K562 (cell line): ENCODE results near the gene KCNJ15. TPM values are rescaled to one million over a fixed set of nuclear protein-coding genes. Genes with fewer than 3 reads are reported as not detected.

Experiments used
- ATAC-seq: fragments of 200-7000 bp; cut with Tn5 transposase; 3 replicates; pipeline ENCODE4 v1.9.1; 2020; ENCODE audit warnings: moderate library complexity
- BruUV-seq: library from RNA; stranded (reverse); fragments of 400-500 nt; replicated peaks from 2 replicates; lab custom pipeline; 2021; lab: Mats Ljungman, UMichigan
- CTCF ChIA-PET: fragments of 300-600 bp; formaldehyde crosslinking; extraction: SDS; loops from one replicate; lab custom pipeline; 2021; ENCODE audit warnings: low intra/inter-chr PET ratio; lab: Yijun Ruan, JAX
- POLR2A ChIA-PET: fragments of 300-600, 350-650 bp; sonication (Branson Sonifier 250); formaldehyde crosslinking; extraction: SDS; loops from one replicate; lab custom pipeline; 2021; ENCODE audit warnings: antibody characterized with exemption, inconsistent platforms; lab: Yijun Ruan, JAX
- DNase-seq, 4 experiments: peaks; one replicate each; pipeline versions ENCODE4 v3.0.0 to v3.0.0-alpha.2; 2011 to 2018; ENCODE audit warnings: low spot score in 3 of 4, mixed read lengths in 3 of 4; ENCODE audit errors: extremely low read depth in 1 of 4
- FAIRE-seq: peaks from 2 replicates; lab custom pipeline; 2011; peaks lifted over from hg19 to GRCh38; lab: Jason Lieb, UNC
- H2AFZ ChIP-seq: 2 replicates; pipeline ENCODE4 v1.6.0; 2011; ENCODE audit warnings: low read depth, low read length, control low read depth, inconsistent platforms
- H3K27ac ChIP-seq: fragments of 200-600 bp; 3 replicates; pipeline ENCODE4 v1.8.0; 2011; ENCODE audit warnings: low read depth, mild to moderate bottlenecking, control low read depth, inconsistent platforms, low read length, moderate library complexity, mixed read lengths; ENCODE audit errors: extremely low read depth
- H3K27me3 ChIP-seq, 2 experiments: fragments of 300-600 bp in 1 of 2; 2 replicates in 1 of 2; 3 replicates in 1 of 2; pipeline versions ENCODE4 v1.6.0 to v1.8.0; 2011; ENCODE audit warnings: inconsistent platforms in 2 of 2, low read length in 2 of 2, mild to moderate bottlenecking in 1 of 2, mixed read lengths in 1 of 2, moderate library complexity in 1 of 2; ENCODE audit not compliant: control insufficient read depth in 2 of 2, insufficient read depth in 2 of 2
- H3K36me3 ChIP-seq: fragments of 300-600 bp; 3 replicates; pipeline ENCODE4 v1.8.0; 2011; ENCODE audit warnings: mild to moderate bottlenecking, low read length, inconsistent platforms; ENCODE audit not compliant: control insufficient read depth, insufficient read depth
- H3K4me1 ChIP-seq, 2 experiments: fragments of 200-600 bp in 1 of 2; replicated peaks in 1 of 2; 2 replicates in 1 of 2; 3 replicates in 1 of 2; pipeline versions ENCODE4 v1.5.1 to v1.8.0; 2011; ENCODE audit warnings: inconsistent platforms in 2 of 2, low read length in 2 of 2, mild to moderate bottlenecking in 1 of 2, mixed read lengths in 1 of 2, moderate library complexity in 1 of 2; ENCODE audit not compliant: control insufficient read depth in 2 of 2, insufficient read depth in 2 of 2
- H3K4me2 ChIP-seq: 2 replicates; pipeline ENCODE4 v1.6.1; 2011; ENCODE audit warnings: low read length, control low read depth, inconsistent platforms, mixed read lengths; ENCODE audit not compliant: insufficient read depth
- H3K4me3 ChIP-seq: fragments of 200-600 bp; sonication (generic), shearing (Covaris generic); 2 replicates; pipeline ENCODE4 v1.5.1; 2016; ENCODE audit warnings: control low read depth, inconsistent platforms
- H3K79me2 ChIP-seq: fragments of 200-600 bp; 3 replicates; pipeline ENCODE4 v1.8.0; 2011; ENCODE audit warnings: low read length, inconsistent platforms; ENCODE audit not compliant: control insufficient read depth, insufficient read depth
- H3K9ac ChIP-seq, 2 experiments: 2 replicates each; pipeline versions ENCODE4 v1.6.0 to v1.6.1; 2011; ENCODE audit warnings: low read depth in 2 of 2, low read length in 2 of 2, control low read depth in 1 of 2, inconsistent platforms in 1 of 2, mild to moderate bottlenecking in 1 of 2, mixed read lengths in 1 of 2; ENCODE audit not compliant: insufficient read depth in 1 of 2
- H3K9me1 ChIP-seq: one replicate; pipeline ENCODE4 v1.6.0; 2011; ENCODE audit warnings: inconsistent platforms, mild to moderate bottlenecking, low read length, moderate library complexity; ENCODE audit not compliant: control insufficient read depth, insufficient read depth
- H3K9me3 ChIP-seq: replicated peaks from 2 replicates; pipeline ENCODE4 v1.5.1; 2011; ENCODE audit warnings: low read depth, low read length, inconsistent platforms; ENCODE audit not compliant: control insufficient read depth, insufficient read depth
- H4K20me1 ChIP-seq: replicated peaks from 2 replicates; pipeline ENCODE4 v1.6.1; 2011; ENCODE audit warnings: low read length, inconsistent platforms, mixed read lengths; ENCODE audit not compliant: control insufficient read depth, insufficient read depth
- MTA3 ChIP-seq: fragments of 450-650 bp; formaldehyde crosslinking; IDR thresholded peaks from 2 replicates; pipeline ENCODE4 v1.6.1; 2017; ENCODE audit warnings: mild to moderate bottlenecking, borderline replicate concordance
- RFX1 ChIP-seq: fragments of 450-650 bp; IDR thresholded peaks from 2 replicates; pipeline ENCODE4 v1.6.1; 2016; ENCODE audit warnings: mild to moderate bottlenecking, moderate library complexity
- SRSF7 ChIP-seq: fragments of 200-400 bp; formaldehyde crosslinking; optimal IDR thresholded peaks from 2 replicates; pipeline ENCODE3; 2017; ENCODE audit warnings: mild to moderate bottlenecking, low read depth, low read length
- ZNF324 ChIP-seq: fragments of 250-450 bp; sonication (Bioruptor Pico); IDR thresholded peaks from 2 replicates; pipeline ENCODE4 v1.4.0; 2020; ENCODE audit warnings: mild to moderate bottlenecking
- WGBS: fragments of 100-300 bp; shearing (Covaris generic); methylation state at CpG from one replicate; pipeline ENCODE4 v1.1.6; 2016; ENCODE audit warnings: low coverage, mixed read lengths; ENCODE audit not compliant: insufficient coverage; ENCODE audit errors: missing lambda C conversion rate; 5-methylcytosine and 5-hydroxymethylcytosine counted together
- in situ Hi-C: fragments of 300-500 bp; cut with MboI; formaldehyde crosslinking; loops from 4 replicates; pipeline ENCODE4 v1.15.0; 2018; ENCODE audit warnings: inconsistent platforms, mixed read lengths
- intact Hi-C: fragments of 100-400 bp; cut with micrococcal nuclease; formaldehyde crosslinking; loops from 2 replicates; pipeline ENCODE4 v1.14.2; 2022
- polyA plus RNA-seq, 8 experiments: library from polyadenylated mRNA; depleted of rRNA in 4 of 8; stranded (reverse) in 5 of 8; unstranded in 3 of 8; fragments of >200 nt; fragmentation: Nextera tagmentation in 2 of 8; fragmentation: Illumina TruSeq in 1 of 8; extraction: Ambion mirVana in 2 of 8; extraction: Trizol in 1 of 8; gene quantifications; 2 replicates each; pipeline versions ENCODE4 v1.2.1 to v1.2.3, GENCODE V29; 2011 to 2014; ENCODE audit warnings: inconsistent platforms in 1 of 8, missing spikeins in 1 of 8
- total RNA-seq, 7 experiments: library from RNA; depleted of rRNA in 6 of 7; stranded (reverse); fragments of >200 nt in 6 of 7; fragmentation: Illumina TruSeq in 2 of 7; extraction: Trizol in 2 of 7; gene quantifications; 2 replicates each; pipeline versions ENCODE4 v1.2.1 to v1.2.3, GENCODE V29; 2011 to 2021; ENCODE audit warnings: low replicate concordance in 1 of 7
- TF ChIP-seq, protein P1 (sequence below): fragments of 450-650 bp; IDR thresholded peaks from 2 replicates; pipeline ENCODE4 v1.6.1; 2017; ENCODE audit warnings: antibody characterized with exemption
- TF ChIP-seq, protein P2 (sequence below): fragments of 250-450 bp; sonication (Bioruptor Pico); IDR thresholded peaks from 2 replicates; pipeline ENCODE4 v1.5.0; 2020; ENCODE audit warnings: mild to moderate bottlenecking
- TF ChIP-seq, protein P3 (sequence below), 2 experiments: fragments of 450-650 bp in 1 of 2; sonication (generic) in 1 of 2; formaldehyde crosslinking in 1 of 2; IDR thresholded peaks; 2 replicates each; pipeline versions ENCODE4 v1.7.1 to v1.9.0; 2016 to 2022; ENCODE audit warnings: inconsistent platforms in 1 of 2, mild to moderate bottlenecking in 1 of 2, missing genetic modification reagents in 1 of 2

KCNJ15 gene
- total and polyA plus RNA-seq, 9 of the 15 experiments (the other 6 are each of a cell fraction or from before 2014, with no cell fraction given), result 0.20 to 3.0 (median 0.72) TPM; not detected in 1

DNA sequence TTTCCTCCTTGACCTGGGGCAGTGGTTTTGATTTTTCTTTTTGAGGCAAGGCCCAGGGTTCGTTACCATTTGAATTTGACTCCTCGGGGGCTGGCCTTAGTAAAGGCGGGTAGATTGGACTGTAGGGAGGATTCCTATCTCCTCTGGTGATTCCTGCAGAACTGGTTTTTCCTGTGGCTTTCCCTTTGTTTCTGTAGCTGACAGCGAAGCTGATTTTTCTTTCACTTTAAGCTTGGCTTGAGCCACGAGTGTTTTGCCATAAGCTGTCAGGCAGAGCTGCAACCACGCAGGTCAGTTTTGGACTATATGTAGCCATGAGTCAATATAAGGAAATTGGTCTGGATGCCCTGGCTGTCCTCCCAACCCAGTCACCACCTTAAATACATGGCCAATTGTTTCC, 28.7 kb upstream of the KCNJ15 start:
- no peaks in the 10 kb centered on the region for H3K27me3 ChIP-seq
- no peaks in the 10 kb centered on the region for H4K20me1 ChIP-seq
- no peak overlapping the region for H3K9ac ChIP-seq
- no peak for DNase-seq
- H3K4me3 ChIP-seq, result no peak overlapping the region
- no peak for ATAC-seq
- in situ Hi-C loops (no loop called here), intact Hi-C loops (no loop called here)
- H3K9me1 ChIP-seq, result no peaks in the 10 kb centered on the region
- H3K79me2 ChIP-seq, result no peaks in the 10 kb centered on the region
- H2AFZ ChIP-seq, result no peak overlapping the region
- H3K27ac ChIP-seq, result no peak overlapping the region
- ChIA-PET POLR2A (no interaction called here), CTCF (no interaction called here)
- TF ChIP-seq, protein P1, sequence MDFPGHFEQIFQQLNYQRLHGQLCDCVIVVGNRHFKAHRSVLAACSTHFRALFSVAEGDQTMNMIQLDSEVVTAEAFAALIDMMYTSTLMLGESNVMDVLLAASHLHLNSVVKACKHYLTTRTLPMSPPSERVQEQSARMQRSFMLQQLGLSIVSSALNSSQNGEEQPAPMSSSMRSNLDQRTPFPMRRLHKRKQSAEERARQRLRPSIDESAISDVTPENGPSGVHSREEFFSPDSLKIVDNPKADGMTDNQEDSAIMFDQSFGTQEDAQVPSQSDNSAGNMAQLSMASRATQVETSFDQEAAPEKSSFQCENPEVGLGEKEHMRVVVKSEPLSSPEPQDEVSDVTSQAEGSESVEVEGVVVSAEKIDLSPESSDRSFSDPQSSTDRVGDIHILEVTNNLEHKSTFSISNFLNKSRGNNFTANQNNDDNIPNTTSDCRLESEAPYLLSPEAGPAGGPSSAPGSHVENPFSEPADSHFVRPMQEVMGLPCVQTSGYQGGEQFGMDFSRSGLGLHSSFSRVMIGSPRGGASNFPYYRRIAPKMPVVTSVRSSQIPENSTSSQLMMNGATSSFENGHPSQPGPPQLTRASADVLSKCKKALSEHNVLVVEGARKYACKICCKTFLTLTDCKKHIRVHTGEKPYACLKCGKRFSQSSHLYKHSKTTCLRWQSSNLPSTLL, result no peak
- TF ChIP-seq, protein P2, sequence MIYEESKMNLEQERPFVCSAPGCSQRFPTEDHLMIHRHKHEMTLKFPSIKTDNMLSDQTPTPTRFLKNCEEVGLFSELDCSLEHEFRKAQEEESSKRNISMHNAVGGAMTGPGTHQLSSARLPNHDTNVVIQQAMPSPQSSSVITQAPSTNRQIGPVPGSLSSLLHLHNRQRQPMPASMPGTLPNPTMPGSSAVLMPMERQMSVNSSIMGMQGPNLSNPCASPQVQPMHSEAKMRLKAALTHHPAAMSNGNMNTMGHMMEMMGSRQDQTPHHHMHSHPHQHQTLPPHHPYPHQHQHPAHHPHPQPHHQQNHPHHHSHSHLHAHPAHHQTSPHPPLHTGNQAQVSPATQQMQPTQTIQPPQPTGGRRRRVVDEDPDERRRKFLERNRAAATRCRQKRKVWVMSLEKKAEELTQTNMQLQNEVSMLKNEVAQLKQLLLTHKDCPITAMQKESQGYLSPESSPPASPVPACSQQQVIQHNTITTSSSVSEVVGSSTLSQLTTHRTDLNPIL (CRISPR knock-in tag), result no peak
- TF ChIP-seq, protein P3, sequence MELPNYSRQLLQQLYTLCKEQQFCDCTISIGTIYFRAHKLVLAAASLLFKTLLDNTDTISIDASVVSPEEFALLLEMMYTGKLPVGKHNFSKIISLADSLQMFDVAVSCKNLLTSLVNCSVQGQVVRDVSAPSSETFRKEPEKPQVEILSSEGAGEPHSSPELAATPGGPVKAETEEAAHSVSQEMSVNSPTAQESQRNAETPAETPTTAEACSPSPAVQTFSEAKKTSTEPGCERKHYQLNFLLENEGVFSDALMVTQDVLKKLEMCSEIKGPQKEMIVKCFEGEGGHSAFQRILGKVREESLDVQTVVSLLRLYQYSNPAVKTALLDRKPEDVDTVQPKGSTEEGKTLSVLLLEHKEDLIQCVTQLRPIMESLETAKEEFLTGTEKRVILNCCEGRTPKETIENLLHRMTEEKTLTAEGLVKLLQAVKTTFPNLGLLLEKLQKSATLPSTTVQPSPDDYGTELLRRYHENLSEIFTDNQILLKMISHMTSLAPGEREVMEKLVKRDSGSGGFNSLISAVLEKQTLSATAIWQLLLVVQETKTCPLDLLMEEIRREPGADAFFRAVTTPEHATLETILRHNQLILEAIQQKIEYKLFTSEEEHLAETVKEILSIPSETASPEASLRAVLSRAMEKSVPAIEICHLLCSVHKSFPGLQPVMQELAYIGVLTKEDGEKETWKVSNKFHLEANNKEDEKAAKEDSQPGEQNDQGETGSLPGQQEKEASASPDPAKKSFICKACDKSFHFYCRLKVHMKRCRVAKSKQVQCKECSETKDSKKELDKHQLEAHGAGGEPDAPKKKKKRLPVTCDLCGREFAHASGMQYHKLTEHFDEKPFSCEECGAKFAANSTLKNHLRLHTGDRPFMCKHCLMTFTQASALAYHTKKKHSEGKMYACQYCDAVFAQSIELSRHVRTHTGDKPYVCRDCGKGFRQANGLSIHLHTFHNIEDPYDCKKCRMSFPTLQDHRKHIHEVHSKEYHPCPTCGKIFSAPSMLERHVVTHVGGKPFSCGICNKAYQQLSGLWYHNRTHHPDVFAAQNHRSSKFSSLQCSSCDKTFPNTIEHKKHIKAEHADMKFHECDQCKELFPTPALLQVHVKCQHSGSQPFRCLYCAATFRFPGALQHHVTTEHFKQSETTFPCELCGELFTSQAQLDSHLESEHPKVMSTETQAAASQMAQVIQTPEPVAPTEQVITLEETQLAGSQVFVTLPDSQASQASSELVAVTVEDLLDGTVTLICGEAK (IDR thresholded peaks at IDR 0.05), result no peak
- TF ChIP-seq, protein P3 (CRISPR knock-in tag; IDR thresholded peaks at IDR 0.05), result no peak
- TF ChIP-seq RFX1, result no peak
- TF ChIP-seq SRSF7, result no peak
- no peak for TF ChIP-seq ZNF324 (CRISPR knock-in tag)
- no peak for TF ChIP-seq MTA3
- peaks cover 9% of the 10 kb centered on the region for H3K9me3 ChIP-seq
- H3K4me2 ChIP-seq, result no peak overlapping the region
- no peak for FAIRE-seq
- H3K36me3 ChIP-seq, result no peaks in the 10 kb centered on the region
- 2% methylated on average over 6 of the region's 6 CpGs for WGBS
- BruUV-seq, result no TSS peak
- no peaks in the 10 kb centered on the region for H3K4me1 ChIP-seq
